ENCODE results near the gene ARMH4.
A peak's percentile ranks its signal among the peaks of the same experiment; 100 is the strongest.

DNA sequence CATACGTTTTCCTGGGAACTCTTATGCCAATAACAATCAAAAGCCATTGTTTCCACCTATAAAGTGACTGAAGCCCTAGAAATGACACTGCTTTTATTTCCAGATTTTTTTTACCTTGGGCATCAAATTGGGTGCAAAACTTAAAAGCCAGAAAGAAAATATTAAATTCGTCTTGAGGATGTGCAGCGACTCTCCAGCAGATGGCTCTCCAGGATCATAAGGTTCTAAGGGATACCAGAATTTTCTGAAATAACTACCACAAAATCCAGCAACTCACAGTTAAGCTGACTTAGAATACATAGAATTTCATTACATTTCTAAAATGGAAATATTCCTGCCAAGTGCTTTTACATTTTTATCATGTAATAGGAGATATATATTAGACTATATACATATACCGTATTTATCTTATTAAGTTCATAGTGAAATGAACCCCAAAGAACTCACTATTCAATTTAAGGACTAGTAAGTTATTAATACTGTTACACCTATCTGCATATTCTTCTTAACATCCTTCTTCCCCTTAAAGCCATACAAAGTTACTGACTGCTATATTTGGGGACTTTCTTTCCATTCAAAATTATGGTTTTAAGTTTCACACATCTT lies 44.0 kb downstream of the ARMH4 start:
- TF ChIP-seq EZH2 (IDR thresholded peaks at IDR 0.05; ENCODE audit: borderline replicate concordance, low read depth, low read length, severe bottlenecking) = no peak
- TF ChIP-seq, protein P1, sequence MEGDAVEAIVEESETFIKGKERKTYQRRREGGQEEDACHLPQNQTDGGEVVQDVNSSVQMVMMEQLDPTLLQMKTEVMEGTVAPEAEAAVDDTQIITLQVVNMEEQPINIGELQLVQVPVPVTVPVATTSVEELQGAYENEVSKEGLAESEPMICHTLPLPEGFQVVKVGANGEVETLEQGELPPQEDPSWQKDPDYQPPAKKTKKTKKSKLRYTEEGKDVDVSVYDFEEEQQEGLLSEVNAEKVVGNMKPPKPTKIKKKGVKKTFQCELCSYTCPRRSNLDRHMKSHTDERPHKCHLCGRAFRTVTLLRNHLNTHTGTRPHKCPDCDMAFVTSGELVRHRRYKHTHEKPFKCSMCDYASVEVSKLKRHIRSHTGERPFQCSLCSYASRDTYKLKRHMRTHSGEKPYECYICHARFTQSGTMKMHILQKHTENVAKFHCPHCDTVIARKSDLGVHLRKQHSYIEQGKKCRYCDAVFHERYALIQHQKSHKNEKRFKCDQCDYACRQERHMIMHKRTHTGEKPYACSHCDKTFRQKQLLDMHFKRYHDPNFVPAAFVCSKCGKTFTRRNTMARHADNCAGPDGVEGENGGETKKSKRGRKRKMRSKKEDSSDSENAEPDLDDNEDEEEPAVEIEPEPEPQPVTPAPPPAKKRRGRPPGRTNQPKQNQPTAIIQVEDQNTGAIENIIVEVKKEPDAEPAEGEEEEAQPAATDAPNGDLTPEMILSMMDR (IDR thresholded peaks at IDR 0.05; ENCODE audit: borderline replicate concordance, extremely low read depth, low read length, poor library complexity, severe bottlenecking) = peak; percentile 76

All from DND-41 (cell line).